Fibroblast of skin of right quadriceps (primary cell): ENCODE data around the gene CCDC157.

Experiments
- DNase-seq: peaks from one replicate; pipeline ENCODE4 v3.0.0-alpha.2; 2013

The CCDC157 gene

GRCh38 chr22:30357650-30358215, 926 bp downstream of the CCDC157 start:
- no peak for DNase-seq

DNA sequence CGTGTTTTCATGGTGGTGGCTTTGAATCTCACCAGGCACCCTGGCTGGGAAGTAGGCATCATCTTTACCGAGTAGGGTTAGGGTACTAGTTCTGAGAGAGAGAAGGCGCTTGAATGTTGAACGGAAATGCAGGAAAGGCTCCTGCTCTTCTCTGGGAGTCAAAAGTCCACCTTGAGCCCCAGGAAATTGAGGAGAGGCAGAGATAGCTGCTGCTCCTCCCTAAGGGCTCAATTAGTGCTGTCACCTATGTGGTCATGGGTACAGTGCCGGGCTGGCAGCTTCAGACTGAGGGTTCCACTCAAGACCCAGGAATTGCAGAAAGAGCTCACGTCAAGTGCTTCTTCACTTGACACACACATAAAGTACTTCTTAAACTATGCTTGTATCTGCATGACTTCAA, 1.7 kb downstream of the CCDC157 start:
- DNase-seq, result no peak

GRCh38 chr22:30361916-30362650, 5.3 kb downstream of the CCDC157 start:
- no peak for DNase-seq

GRCh38 chr22:30362651-30363281, 6.0 kb downstream of the CCDC157 start:
- no peak for DNase-seq

- DNase-seq, result no peak
These were observed 9.1 kb downstream of the CCDC157 start for GRCh38 chr22:30365891-30366290.

DNA sequence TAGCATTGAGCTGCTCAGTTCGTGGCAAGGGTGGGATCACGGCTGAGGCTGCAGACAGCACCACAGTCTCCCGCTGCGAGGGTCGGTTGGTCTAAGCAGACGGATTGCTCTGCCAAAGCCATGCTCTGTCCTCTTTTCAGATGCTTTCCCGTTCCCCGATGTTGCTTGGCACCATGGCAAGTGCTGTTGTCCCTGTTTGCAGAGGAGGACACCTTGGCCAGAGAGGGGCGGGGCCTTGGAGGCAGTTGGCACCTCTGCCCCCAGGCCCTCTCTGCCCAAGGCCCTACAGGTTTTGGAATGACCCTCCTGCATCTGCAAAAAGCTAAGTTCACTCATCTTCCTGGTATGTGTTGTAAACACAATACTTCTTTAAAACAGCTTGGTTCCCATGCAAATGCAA, 11.6 kb downstream of the CCDC157 start:
- no peak for DNase-seq

- DNase-seq, result no peak
These were observed 13.9 kb downstream of the CCDC157 start for GRCh38 chr22:30370641-30371230.

GRCh38 chr22:30371321-30371720, 14.5 kb downstream of the CCDC157 start:
- DNase-seq, result no peak

DNA sequence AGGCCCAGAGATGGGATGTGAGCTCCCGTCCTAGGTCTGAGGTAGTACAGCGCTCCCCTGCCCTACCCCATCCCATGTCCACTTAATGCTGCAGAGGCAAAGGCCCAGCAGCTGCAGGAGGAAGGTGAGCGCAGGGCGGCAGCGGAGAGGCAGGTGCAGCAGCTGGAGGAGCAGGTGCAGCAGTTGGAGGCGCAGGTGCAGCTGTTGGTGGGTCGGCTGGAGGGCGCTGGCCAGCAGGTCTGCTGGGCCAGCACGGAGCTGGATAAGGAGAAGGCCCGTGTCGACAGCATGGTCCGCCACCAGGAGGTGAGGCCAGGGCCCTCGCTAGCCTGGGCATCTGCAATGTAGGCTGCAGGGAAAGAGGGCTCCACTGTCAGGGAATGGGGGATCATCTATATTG, 15.2 kb downstream of the CCDC157 start:
- DNase-seq, result no peak

DNA sequence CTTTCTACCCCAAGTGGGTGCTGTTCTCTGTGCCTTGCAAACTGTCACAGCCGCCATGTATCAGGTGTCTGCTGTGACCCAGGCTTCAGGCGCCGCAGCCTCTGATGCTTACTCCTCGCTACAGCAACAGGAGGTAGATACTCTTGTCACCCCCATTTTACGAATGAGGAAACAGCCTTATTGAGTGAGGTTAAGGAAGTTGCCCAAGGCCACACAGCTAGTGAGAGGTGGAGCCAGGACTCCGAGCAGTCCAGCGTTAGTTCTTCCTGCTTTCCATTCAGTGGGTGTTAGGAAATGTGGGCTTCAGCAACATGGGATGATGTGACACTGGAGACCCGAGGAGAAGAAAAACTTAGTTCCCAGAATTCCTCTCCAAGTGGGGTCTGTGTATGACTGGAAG, 16.1 kb downstream of the CCDC157 start:
- DNase-seq, result no peak

DNA sequence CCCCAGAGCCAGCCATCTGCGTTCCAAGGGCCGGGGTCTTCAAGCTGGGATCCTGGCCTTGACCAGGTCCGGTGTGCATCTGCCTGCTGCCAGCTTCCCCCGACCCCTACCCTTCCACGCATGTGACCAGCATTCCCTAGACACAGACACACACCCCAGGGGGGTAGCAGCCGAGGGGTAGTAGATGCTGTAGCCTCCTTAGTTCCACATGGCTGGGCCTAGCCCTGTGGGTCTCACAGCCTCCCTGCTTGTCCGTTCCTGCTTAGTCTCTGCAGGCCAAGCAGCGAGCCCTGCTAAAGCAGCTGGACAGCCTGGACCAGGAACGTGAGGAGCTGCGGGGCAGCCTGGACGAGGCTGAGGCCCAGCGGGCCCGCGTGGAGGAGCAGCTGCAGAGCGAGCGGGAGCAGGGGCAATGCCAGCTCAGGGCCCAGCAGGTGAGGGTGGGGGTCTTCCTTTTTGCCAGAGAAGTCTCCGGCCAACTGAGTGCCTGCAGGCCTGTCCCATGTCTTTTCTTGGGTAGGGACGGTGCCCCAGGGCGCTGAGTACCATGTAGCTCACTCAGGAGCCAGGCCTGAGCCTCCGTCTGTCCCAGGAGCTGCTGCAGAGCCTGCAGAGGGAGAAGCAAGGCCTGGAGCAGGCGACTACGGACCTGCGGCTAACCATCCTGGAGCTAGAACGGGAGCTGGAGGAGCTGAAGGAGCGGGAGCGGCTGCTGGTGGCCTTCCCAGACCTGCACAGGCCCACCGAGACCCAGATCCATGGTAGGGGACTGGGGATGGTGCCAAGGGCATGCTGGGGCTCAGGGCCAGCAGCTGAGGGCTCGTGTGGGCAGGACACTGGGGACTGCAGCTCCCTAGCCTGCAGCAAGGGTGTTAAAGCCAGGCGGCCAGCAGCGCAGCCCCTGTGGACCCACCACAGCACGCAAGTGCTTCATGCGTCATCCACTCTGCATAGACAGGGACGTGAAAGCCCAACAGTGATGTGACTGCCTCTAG, 16.8 kb downstream of the CCDC157 start:
- DNase-seq, result no peak

DNA sequence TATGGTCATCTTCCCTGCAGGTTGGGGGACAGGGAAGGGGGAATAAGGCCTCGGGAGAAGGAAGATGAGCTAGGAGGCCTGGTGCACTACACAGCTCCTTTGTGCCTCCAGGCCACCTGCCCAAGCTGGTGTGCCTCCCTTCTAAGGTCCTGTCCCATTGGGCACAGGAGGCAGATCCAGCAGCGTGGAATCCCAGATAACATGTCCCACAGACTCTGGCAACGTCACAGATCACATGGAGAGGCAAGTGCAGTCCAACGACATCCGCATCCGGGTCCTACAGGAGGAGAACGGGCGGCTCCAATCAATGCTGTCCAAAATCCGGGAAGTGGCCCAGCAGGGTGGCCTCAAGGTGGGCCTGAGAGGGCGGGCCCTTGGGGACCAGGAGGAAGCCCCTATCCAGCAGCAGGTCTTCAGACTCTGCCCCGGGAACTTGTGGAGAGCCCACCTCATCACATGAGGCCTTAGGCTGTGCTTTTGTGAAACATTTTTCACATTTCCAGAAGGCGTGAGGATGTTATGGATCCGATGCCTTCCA, 18.6 kb downstream of the CCDC157 start:
- DNase-seq, result no peak

- DNase-seq, result no peak
These were observed 23.2 kb downstream of the CCDC157 start for GRCh38 chr22:30380011-30380410.

DNA sequence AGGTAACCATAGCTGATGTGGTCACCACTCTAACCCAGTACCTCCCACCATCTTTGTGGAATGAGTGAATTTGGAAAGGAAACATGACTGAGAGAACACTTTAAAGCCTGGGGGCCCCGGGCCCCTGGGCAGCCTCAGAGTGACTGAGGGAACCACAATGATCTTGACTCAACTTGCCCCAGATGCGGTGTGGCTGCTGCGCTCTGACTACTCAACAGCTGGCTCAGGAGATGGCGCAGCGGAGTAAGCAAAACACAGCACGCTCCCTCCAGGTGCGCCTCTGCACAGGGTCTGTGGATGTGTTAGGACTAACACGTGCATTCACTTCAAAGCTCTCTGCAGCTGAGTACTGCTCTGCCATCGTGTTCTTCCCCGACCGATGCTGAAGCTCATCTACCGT, 24.5 kb downstream of the CCDC157 start:
- DNase-seq, result no peak

- no peak for DNase-seq
These were observed 25.5 kb downstream of the CCDC157 start for GRCh38 chr22:30382340-30382739.

- DNase-seq, result no peak
These were observed 26.3 kb downstream of the CCDC157 start for GRCh38 chr22:30383061-30383460.

DNA sequence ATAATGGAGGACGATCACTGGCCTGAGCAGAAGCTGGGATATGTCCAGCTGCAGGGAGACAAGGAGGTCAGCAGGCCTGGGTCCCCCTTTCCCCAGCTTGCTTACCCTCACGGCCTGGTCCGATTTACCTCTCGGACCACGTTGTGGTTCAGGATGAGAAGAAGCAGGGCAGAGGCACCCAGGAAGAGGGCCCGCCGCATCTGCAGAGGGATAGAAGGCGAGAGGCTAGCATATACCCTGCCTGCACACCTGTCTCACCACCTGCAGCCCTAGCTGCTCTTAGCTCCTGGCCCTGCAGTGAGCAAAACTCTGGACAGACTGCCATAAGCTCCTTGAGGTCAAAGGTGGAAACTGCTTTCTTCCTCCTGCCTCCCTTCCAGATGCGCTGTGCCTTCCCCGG, 29.1 kb downstream of the CCDC157 start:
- no peak for DNase-seq

- no peak for DNase-seq
These were observed 29.8 kb downstream of the CCDC157 start for GRCh38 chr22:30386608-30386959.

DNA sequence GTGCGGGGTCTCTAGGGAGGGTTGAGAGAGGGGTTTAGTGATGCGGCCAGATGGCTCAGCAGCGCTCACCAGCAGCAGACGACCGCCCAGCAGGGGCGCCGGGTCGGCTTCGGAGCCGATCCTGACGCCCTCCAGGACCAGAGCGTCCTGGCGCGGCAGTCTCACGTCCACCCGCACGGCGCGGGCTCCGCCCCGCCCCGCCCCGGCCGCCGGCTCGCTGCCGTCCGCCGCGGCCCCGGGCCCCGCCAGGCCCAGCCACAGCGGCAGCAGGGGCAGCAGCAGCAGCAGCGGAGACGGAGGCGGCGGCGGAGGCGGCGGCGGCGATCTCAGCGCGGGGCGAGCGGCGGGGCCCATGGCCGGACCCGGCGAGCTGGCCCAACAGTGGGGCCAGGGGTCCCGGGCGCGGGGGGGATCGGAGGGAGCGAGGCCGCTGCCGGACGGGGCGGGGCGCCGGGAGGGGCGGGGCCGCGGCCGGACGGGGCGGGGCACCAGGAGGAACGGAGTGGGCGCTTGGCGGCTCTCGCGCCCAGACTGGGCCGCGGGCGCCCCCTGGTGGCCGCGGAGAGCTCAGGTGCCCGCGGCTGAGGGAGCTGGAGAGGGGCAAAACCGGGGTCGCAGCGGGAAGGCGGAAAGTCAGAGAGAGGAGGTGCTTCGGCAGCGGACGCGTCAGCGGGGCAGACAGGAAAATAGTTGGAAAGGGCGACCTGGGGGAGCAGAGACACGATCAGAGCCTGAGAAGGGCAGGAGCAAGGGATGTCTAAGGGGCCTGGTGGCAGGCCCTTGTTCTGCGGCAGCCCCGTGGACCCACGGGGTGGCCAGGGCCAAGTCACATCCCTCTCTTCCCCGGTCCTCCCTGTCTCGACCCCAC, 30.4 kb downstream of the CCDC157 start, which contains the start of gene RNF215:
Gene RNF215 (minus strand): TSS at position 452 of the 868 bp plus-strand sequence. CDS start 98 bp downstream, at position 354.
- DNase-seq, result peak; percentile 76

DNA sequence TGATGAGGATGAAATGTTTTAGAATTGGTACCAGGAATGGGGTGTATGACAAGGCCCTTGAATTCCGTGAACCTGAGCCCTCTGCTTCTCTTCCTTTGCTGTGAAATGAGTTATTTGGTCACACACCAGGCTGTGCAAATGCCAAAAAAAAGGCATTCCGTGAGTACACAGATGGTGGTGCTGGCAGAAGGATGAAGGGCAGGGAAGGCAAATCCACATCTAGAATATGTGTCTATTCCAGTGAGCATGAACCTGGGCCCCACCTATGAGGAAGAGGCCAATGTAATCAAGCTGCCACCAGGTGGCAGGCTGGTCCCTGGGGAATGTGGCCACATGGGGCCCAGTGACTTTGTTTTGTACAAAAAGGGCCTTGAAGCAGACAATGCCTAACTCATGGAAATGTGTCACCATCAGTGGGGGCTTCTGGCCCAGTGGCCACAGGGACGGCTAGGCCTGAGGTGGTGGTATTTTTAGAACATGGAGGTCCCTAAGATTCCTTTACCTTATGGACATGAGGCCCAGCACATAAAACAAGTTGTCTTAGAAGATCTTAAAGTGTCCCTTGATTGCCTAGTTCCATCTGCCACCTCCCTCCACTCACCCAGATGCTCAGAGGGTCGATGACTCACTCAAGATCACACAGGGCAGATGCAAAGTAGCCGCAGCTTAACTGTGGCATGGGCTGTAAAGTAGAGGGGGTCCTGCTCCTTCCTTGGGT, 34.3 kb downstream of the CCDC157 start:
- DNase-seq, result peak; percentile 59
